ENCODE data around the gene GLIPR1L2.

DNA sequence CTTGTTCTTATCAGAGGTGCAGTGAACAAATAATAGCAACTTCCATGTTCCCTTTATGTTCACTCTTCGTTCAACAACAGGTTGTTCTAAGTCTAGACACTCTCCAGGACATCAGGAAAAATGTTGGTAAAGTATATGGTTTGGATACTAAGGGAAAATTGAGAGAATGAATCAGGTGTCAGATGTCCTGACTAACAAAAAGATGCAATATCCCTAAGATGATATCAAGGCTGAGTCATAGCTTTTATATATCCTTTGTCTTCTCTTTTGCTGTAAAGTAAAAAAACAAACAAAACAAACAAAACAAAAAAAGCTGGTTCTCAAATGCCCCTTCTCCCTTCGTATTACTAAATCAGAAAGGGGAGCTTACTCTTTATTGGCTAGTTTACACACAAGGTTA is 45.4 kb upstream of the GLIPR1L2 start:
- TF ChIP-seq EZH2 (IDR thresholded peaks at IDR 0.05; ENCODE audit: insufficient read depth, low read length): no peak
- no peak for TF ChIP-seq CTCF (IDR thresholded peaks at IDR 0.05; ENCODE audit: insufficient read depth, low read depth, low read length)

All from astrocyte (in vitro differentiated cells and primary cell).